Measurements from ENCODE around the gene VWA2.

Gene VWA2

GRCh38 chr10:114274616-114275453, 35.8 kb downstream of the VWA2 start:
- in situ Hi-C loops (cut with MboI; ENCODE audit: low sequenced_read_pairs): no loop called here

DNA sequence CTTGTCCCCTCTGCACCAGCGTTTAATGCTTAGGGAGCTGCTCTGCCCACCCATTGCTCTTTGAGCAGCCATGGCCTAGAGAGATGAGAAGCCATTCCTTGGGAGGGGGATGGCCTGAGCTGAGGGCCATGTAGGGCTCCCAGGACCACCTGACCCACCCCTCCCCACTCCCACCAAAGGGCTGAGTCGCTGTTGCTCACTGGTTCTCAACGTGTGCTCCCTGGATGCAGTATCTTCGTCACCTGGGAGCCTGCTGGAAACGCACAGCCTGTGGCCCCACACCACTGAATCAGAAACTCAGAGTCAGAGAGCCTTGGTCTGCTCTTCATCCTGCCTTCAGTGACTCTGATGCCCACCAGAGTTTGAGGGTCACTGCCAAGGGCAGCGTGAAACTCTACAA, 37.0 kb downstream of the VWA2 start:
- in situ Hi-C loops (cut with MboI; ENCODE audit: low sequenced_read_pairs): no loop called here

DNA sequence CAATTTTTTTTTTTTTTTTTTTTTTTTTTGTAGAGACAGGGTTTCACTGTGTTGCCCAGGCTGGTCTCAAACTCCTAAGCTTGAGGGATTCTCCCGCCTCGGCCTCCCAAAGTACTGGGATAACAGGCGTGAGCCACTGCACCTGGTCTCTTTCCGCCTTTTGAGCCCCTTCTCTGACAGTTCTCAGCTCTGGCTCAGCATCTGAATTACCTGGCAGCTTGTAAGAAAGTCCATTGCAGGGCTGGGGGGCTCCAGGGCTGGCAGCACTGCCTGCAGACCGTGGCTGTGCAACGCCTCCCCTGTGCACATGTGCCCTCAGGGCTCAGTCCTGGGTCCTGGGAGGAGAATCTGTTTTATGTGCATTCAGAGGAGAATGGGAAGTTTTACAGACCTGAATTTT, 37.6 kb downstream of the VWA2 start:
- in situ Hi-C loops (cut with MboI; ENCODE audit: low sequenced_read_pairs): no loop called here

GRCh38 chr10:114278140-114278883, 39.3 kb downstream of the VWA2 start:
- in situ Hi-C loops (cut with MboI; ENCODE audit: low sequenced_read_pairs): no loop called here

DNA sequence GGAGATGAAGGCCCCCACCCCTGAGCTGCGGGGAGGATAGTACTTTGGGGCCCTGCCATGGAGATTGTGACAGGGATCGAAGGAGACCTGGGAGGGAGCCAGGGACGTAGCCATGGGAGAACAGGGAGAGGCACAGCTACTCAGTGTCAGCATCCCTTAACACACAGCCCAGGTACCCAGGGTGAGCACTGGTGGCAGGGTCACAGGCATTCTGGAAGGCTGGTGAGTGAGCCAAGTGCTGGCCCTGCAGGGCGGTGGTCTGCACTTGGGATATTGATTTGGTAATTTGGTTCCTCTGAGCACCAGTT, 39.8 kb downstream of the VWA2 start:
- in situ Hi-C loops (cut with MboI; ENCODE audit: low sequenced_read_pairs): no loop called here

DNA sequence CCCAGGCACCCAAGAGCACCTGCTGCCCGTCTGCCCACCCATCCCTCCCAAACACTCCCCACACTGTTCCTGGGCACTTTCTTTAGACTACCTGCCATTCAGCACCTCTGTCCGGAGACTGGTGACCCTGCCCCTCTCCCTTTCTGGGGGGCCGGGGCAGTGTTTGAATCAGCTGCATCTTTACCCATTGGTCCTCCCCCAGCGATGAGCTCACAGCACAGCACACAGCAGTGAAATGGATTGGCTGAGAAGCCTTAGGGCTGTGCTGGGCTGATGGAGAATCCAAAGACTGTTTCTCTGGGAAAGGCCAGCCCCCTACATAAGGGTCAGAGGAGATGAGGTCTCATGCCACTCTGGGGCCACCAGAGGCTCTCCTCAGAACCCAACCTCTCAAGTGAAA, 40.2 kb downstream of the VWA2 start:
- in situ Hi-C loops (cut with MboI; ENCODE audit: low sequenced_read_pairs): no loop called here

GRCh38 chr10:114279901-114280644, 41.0 kb downstream of the VWA2 start:
- in situ Hi-C loops (cut with MboI; ENCODE audit: low sequenced_read_pairs): no loop called here

DNA sequence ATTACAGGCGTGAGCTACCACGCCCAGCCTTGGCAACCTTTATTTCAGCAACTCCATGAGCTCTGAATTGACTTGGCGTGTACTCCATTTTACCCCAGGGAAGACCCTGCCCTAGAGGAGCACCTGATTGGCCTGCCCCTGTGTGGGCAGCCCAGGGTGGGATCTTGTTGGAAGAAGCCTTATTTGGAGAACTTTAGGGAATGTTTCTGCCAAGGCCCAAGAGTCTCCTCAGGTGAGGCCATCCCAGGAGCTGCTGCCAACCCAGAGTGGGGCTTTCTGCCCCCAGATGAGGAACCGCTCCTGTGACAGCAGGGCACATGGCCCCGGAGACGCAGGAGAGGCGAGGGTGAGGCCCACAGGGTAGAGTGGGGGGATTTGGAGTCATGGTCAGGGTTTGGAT, 42.0 kb downstream of the VWA2 start:
- in situ Hi-C loops (cut with MboI; ENCODE audit: low sequenced_read_pairs): no loop called here

DNA sequence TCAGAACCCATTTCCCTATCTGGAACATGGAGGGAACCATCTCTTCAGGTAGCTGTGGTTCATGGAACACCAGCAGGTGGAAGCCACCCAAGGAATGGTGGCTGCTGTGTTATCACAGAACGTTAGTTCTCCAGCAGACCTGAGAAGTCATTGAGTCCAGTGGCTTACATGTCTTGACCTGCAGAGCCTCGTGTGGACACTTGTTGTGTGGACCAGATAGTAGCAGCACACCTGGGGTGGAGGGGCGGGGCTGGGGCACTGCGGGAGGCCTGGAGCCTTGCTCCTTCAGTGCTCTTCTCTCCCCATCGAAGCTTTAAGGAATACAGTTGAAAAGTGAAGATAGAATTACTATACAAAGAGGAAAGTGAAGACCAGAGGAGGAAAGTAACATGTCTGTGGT, 42.4 kb downstream of the VWA2 start:
- in situ Hi-C loops (cut with MboI; ENCODE audit: low sequenced_read_pairs): no loop called here

DNA sequence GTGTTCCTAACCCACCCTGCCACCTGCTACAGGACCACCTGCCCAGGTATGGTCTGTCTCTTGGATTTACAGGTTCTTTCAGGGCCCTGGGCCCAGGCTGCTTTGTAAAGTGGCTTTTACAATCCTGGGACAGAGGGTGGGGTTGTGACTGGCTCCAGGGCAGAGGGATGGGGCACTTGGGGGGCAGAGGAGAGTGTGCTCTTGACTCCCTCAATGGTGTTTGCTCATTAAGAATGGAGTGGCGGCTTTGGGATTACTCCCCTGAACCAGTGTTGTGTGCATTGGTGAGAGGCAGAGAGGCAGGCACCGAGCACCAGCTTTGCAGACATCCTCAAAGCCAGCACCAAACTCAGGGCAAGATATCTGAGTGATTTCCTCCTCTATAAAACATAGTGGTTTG, 43.5 kb downstream of the VWA2 start:
- in situ Hi-C loops (cut with MboI; ENCODE audit: low sequenced_read_pairs): no loop called here

GRCh38 chr10:114283091-114283490, 44.0 kb downstream of the VWA2 start:
- in situ Hi-C loops (cut with MboI; ENCODE audit: low sequenced_read_pairs): no loop called here

DNA sequence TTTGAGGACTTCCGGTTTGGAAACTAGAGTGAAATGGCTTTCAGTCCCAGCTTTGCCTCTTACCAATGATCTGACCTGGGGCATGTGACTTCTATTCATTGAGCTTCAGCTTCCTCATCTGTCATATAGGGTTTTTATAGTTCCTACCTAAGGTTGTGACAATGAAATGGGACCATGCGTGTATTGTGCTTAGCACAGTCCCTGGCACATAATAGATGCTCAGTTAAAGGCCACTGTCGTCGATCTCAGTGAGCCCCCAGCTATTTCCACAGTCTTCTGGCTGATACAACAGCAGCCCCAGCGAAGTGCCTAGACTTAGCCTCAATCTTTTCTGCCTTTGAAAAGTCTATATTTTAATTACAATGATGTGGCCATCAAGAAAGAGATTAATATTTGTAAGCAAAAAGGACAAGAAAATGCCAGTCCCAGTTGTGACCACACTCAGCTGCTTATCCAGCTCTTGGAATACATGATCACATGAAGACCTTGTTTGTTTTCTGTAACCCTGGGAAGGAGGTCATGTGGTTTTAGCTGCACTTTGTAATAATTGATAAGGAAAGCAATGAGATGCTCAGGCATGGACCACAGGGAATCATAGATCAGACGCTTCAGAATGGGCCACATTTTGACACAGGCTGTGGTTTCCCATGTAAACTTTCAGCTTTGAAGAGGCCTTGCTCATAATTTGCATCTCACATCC, 44.6 kb downstream of the VWA2 start:
- in situ Hi-C loops (cut with MboI; ENCODE audit: low sequenced_read_pairs): no loop called here

DNA sequence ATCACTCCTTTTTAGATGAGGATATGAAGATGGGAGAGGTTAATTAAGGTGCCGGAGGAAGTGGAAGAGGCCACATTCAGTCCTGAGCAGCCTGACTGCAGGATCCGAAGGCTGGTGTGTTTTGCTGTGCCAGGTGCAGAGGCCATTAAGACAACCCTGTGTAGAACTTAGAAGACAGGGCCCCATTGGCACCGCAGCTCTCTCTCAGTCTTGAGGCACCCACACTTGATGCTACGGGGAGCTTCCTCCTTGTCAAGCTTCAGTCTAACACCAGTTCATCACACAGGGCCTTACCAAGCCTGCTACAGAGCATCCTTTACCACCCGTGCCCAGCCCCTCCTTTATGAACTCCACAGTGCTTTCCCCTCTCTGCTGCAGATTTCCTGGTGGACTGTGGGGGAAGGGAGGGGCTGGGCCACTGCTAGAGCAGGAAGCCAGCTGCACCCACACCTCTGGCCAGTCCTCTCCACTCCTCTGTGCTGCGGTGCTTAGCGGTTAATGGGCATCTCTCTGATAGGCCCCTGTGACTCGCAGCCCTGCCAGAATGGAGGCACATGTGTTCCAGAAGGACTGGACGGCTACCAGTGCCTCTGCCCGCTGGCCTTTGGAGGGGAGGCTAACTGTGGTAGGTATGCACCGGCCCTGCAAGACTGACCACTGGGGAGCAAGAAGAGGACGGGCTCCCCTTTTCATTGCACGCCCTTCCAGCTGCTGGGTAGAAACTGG, 45.5 kb downstream of the VWA2 start:
- in situ Hi-C loops (cut with MboI; ENCODE audit: low sequenced_read_pairs): no loop called here

- in situ Hi-C loops (cut with MboI; ENCODE audit: low sequenced_read_pairs): no loop called here
Measured at GRCh38 chr10:114285961-114286441, 46.9 kb downstream of the VWA2 start.

DNA sequence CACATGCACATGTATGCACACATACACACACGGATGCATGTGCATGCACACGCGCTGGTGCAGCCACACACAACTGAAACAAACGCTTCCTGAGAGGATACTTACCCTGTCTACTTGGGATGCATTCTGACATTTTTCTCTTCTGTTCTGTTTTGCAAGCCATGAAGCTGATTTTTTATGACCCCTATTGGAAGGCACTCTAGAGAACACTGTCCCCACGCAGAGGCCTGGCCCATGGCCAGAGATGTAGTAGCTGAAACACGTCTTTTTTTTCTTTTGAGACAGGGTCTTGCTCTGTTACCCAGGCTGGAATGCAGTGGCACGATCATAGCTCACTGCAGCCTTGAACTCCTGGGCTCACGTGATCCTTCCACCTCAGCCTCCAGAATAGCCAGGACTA, 47.9 kb downstream of the VWA2 start:
- in situ Hi-C loops (cut with MboI; ENCODE audit: low sequenced_read_pairs): no loop called here

DNA sequence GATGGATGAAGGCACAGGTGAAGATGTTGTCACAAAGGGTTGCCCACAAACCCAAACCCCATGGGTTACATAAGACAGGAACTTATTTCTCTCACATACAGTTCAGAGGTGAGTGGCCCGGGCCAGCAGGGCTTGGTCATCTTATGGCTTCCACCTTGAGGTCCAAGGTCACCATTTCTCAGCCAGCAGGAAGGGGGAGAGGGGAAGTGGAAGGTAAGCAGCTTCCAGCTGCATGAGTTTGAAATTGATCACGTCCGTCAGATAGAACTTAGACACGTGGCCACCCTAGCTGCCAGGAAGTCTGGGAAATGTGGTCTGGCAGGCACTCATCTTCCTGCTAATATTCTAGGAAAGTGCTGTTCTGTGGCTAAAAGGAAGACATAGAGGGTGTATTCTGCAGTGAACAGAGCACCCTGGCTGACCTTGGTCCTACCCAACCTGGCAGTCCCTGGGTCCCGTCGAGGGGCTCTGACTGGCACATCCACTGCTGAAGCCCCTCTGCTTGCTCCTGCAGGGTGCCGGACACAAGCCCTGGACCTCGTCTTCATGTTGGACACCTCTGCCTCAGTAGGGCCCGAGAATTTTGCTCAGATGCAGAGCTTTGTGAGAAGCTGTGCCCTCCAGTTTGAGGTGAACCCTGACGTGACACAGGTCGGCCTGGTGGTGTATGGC, 49.5 kb downstream of the VWA2 start:
- in situ Hi-C loops (cut with MboI; ENCODE audit: low sequenced_read_pairs): no loop called here

DNA sequence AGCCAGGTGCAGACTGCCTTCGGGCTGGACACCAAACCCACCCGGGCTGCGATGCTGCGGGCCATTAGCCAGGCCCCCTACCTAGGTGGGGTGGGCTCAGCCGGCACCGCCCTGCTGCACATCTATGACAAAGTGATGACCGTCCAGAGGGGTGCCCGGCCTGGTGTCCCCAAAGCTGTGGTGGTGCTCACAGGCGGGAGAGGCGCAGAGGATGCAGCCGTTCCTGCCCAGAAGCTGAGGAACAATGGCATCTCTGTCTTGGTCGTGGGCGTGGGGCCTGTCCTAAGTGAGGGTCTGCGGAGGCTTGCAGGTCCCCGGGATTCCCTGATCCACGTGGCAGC, 50.0 kb downstream of the VWA2 start:
- in situ Hi-C loops (cut with MboI; ENCODE audit: low sequenced_read_pairs): no loop called here

DNA sequence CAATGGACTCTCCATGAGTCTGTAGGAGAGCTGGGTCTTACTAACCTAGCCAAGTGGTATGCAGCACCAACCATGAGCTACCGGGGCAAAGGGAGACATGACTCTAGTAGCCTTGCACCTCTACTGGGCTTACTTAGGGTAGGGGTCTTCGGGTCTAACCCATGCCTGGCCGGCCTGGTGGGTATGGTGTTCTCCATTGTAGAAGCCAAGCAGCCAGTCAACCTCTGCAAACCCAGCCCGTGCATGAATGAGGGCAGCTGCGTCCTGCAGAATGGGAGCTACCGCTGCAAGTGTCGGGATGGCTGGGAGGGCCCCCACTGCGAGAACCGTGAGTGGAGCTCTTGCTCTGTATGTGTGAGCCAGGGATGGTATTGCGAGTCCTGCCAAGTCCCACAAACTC, 51.0 kb downstream of the VWA2 start:
- in situ Hi-C loops (cut with MboI; ENCODE audit: low sequenced_read_pairs): no loop called here

GRCh38 chr10:114291076-114291475, 52.0 kb downstream of the VWA2 start:
- in situ Hi-C loops (cut with MboI; ENCODE audit: low sequenced_read_pairs): no loop called here

DNA sequence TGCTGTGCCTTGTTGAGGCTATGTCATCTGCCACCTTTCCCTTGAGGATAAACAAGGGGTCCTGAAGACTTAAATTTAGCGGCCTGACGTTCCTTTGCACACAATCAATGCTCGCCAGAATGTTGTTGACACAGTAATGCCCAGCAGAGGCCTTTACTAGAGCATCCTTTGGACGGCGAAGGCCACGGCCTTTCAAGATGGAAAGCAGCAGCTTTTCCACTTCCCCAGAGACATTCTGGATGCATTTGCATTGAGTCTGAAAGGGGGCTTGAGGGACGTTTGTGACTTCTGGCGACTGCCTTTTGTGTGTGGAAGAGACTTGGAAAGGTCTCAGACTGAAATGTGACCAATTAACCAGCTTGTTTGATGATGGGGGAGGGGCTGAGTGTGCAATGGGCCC, 52.5 kb downstream of the VWA2 start:
- in situ Hi-C loops (cut with MboI; ENCODE audit: low sequenced_read_pairs): no loop called here

Measured in HL-60/S4 treated with phorbol 12-myristate 13-acetate at 8.2 ng/mL for 4 days and 3 days (cell line).